Esophagus (tissue), 2 donors: ENCODE results near the gene FHOD3. TPM values are rescaled to one million over a fixed set of nuclear protein-coding genes. Genes with fewer than 3 reads are reported as not detected.

Source experiments
- H3K27ac ChIP-seq, 2 donors: one replicate each; pipeline ENCODE4 v1.5.1; 2013; ENCODE audit warnings: low read depth in 2 of 2, mild to moderate bottlenecking in 2 of 2, inconsistent platforms in 1 of 2, low read length in 1 of 2, moderate library complexity in 1 of 2
- H3K27me3 ChIP-seq, 2 donors: one replicate each; pipeline ENCODE4 v1.6.1; 2013; ENCODE audit warnings: low read length in 2 of 2, control low read depth in 1 of 2, mild to moderate bottlenecking in 1 of 2; ENCODE audit not compliant: insufficient read depth in 2 of 2, control insufficient read depth in 1 of 2
- H3K36me3 ChIP-seq, 2 donors: one replicate each; pipeline ENCODE4 v1.6.1; 2013; ENCODE audit warnings: low read length in 1 of 2; ENCODE audit not compliant: control insufficient read depth in 2 of 2, insufficient read depth in 2 of 2
- H3K4me1 ChIP-seq, 2 donors: one replicate each; pipeline ENCODE4 v1.6.1; 2013; ENCODE audit warnings: low read length in 1 of 2; ENCODE audit not compliant: control insufficient read depth in 2 of 2, insufficient read depth in 2 of 2
- H3K4me3 ChIP-seq, 2 donors: one replicate each; pipeline ENCODE4 v1.5.1; 2013; ENCODE audit warnings: low read length in 2 of 2, mild to moderate bottlenecking in 2 of 2, low read depth in 1 of 2, moderate library complexity in 1 of 2
- H3K9me3 ChIP-seq, 2 donors: one replicate each; pipeline ENCODE4 v1.6.1; 2013; ENCODE audit warnings: mild to moderate bottlenecking in 2 of 2, low read depth in 1 of 2, low read length in 1 of 2, moderate library complexity in 1 of 2; ENCODE audit not compliant: control insufficient read depth in 2 of 2, insufficient read depth in 1 of 2
- WGBS, 2 donors: extraction: QIAGEN DNeasy Blood & Tissue Kit; methylation state at CpG; one replicate each; pipeline ENCODE4 v1.1.7; 2013; 5-methylcytosine and 5-hydroxymethylcytosine counted together
- polyA plus RNA-seq, 2 donors: library from polyadenylated mRNA; stranded (reverse); fragments of 200-250 nt; gene quantifications; one replicate each; pipeline ENCODE4 v1.2.3, GENCODE V29; 2013
- donor health status: healthy with polysubstance abuse.
- donor health status: Bipolar disorder and iron deficiency.

FHOD3 gene
- polyA plus RNA-seq, 2 donors = 3.7 to 11.1 TPM

GRCh38 chr18:36454848-36455458 lies 157.4 kb downstream of the FHOD3 start:
- Histone ChIP-seq H3K4me3 (no peak overlapping the region), H3K36me3 (no peaks in the 10 kb centered on the region), H3K27me3 (no peaks in the 10 kb centered on the region), H3K9me3 (no peaks in the 10 kb centered on the region), H3K27ac (no peak overlapping the region), H3K4me1 (peaks cover 0 to 3% of the 10 kb centered on the region in 2 donors)
- 44 to 52% methylated on average over 4 of the region's 4 CpGs for WGBS, 2 donors

DNA sequence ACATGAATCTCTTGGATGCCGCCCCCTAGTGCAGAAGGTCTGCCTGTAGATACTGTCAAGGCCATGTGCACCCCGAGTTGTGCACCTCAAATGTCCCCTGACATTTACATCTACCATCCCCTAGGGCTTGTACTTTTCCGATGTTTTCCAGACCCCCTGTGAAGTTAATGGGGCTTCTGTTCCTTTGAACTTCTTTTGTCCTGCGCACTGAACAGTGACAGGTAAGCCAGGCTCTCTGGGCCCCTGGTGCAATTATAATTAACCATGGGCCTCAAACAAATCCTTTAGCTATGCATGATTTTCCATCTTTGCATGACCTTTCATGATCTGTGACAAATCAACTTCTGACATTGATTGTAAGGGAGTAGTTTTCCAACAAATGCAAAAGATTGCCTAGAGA lies 158.4 kb downstream of the FHOD3 start:
- Histone ChIP-seq H3K4me3 (no peak overlapping the region), H3K36me3 (no peaks in the 10 kb centered on the region)
- 92% methylated on average over 4 of the region's 4 CpGs for WGBS, 2 donors

GRCh38 chr18:36456622-36457021 lies 159.1 kb downstream of the FHOD3 start:
- Histone ChIP-seq H3K4me3 (no peak overlapping the region), H3K36me3 (no peaks in the 10 kb centered on the region), H3K4me1 (peaks cover 0 to 3% of the 10 kb centered on the region in 2 donors), H3K27me3 (no peaks in the 10 kb centered on the region), H3K9me3 (no peaks in the 10 kb centered on the region), H3K27ac (no peak overlapping the region)
- WGBS, 2 donors = 85 to 90% methylated on average over 1 of the region's 1 CpG

More for the DNA sequence above, 158.4 kb downstream of the FHOD3 start:
- Histone ChIP-seq H3K4me1 (peaks cover 0 to 3% of the 10 kb centered on the region in 2 donors), H3K27ac (no peak overlapping the region), H3K27me3 (no peaks in the 10 kb centered on the region), H3K9me3 (no peaks in the 10 kb centered on the region)

DNA sequence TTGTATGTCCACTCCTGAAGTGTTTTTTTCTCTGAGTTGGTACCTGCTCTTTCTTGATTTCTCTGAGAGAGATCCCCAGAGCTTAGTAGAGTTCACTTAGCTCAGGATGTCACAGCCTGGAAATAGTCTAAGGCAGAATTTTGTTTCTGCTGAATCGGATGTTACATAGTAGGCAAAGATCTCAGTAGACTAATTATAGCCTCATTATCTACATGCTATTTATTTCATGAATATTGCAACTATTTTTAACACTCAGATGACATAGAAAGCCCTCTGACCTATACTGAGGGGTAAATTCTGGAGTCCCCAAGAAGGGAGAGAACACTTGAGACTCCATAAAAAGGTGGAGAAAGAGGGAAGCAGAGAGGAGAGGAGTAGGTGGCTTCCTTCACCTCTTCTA lies 160.2 kb downstream of the FHOD3 start:
- Histone ChIP-seq H3K36me3 (no peaks in the 10 kb centered on the region), H3K27ac (no peak overlapping the region), H3K27me3 (no peaks in the 10 kb centered on the region), H3K4me1 (peaks cover 0 to 3% of the 10 kb centered on the region in 2 donors), H3K9me3 (no peaks in the 10 kb centered on the region), H3K4me3 (no peak overlapping the region)
- 78 to 90% methylated on average over 1 of the region's 1 CpG for WGBS, 2 donors

GRCh38 chr18:36458306-36458705 lies 160.8 kb downstream of the FHOD3 start:
- Histone ChIP-seq H3K4me3 (no peak overlapping the region), H3K4me1 (peaks cover 0 to 3% of the 10 kb centered on the region in 2 donors), H3K9me3 (no peaks in the 10 kb centered on the region), H3K27ac (no peak overlapping the region), H3K36me3 (no peaks in the 10 kb centered on the region), H3K27me3 (no peaks in the 10 kb centered on the region)
- 81 to 82% methylated on average over 1 of the region's 1 CpG for WGBS, 2 donors

DNA sequence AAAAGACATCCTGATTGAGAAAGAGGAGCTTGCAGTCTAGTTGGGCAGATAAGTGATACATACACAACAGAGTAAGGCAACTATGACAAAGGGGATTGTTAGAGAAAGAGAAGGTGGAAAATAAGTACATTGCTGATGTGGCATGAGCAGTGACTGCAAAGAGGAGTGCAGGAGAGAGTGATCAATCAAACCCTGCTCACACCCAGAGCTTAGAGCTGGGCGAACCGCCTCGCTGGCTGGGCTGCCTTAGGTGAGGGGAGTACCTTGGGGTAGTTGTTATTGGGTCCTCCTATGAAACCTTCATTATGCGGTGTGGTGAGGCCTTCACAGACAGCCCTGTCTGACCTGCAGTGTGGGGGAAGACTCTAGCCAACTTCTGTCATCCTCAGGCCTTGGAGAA lies 161.7 kb downstream of the FHOD3 start:
- Histone ChIP-seq H3K27me3 (no peaks in the 10 kb centered on the region), H3K9me3 (no peaks in the 10 kb centered on the region), H3K36me3 (no peaks in the 10 kb centered on the region), H3K27ac (no peak overlapping the region), H3K4me1 (peaks cover 0 to under 1% of the 10 kb centered on the region in 2 donors), H3K4me3 (no peak overlapping the region)
- WGBS, 2 donors = 87 to 92% methylated on average over 4 of the region's 4 CpGs

GRCh38 chr18:36459786-36460185 lies 162.3 kb downstream of the FHOD3 start:
- 75 to 84% methylated on average over 3 of the region's 3 CpGs for WGBS, 2 donors
- Histone ChIP-seq H3K27me3 (no peaks in the 10 kb centered on the region), H3K27ac (no peak overlapping the region)

DNA sequence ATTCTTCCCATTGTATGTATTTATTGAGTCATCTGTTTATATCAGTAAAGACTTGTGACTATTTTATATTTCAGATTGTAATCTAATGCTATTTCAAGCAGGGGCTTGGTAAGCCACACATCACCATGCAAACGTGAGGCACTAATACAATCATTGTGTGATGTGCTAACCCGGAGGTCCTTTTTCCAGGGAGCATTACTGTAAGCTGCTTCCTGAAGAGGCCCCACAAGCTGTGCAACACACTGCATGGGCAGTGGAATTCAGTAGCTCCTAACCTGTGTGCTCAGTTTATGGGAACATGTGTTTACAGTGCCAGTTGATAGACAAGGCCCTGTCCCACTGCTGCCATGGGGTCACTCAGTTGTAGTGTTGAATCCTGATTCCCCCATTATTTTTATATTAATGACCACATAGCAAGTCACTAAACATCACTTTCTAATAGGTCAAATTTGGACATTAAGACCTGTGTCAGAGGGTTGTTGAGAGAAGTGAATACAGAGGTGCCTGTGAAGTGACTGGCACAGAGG lies 162.9 kb downstream of the FHOD3 start:
- H3K4me3 ChIP-seq = no peak overlapping the region
- 64 to 73% methylated on average over 2 of the region's 2 CpGs for WGBS, 2 donors
- H3K27me3 ChIP-seq = no peaks in the 10 kb centered on the region
- no peaks in the 10 kb centered on the region for H3K9me3 ChIP-seq
- H3K27ac ChIP-seq = no peak overlapping the region
- no peaks in the 10 kb centered on the region for H3K36me3 ChIP-seq
- H3K4me1 ChIP-seq = no peaks in the 10 kb centered on the region

More at GRCh38 chr18:36459786-36460185, 162.3 kb downstream of the FHOD3 start:
- Histone ChIP-seq H3K9me3 (no peaks in the 10 kb centered on the region), H3K4me3 (no peak overlapping the region), H3K36me3 (no peaks in the 10 kb centered on the region), H3K4me1 (no peaks in the 10 kb centered on the region)

GRCh38 chr18:36460854-36461253 lies 163.3 kb downstream of the FHOD3 start:
- Histone ChIP-seq H3K4me1 (no peaks in the 10 kb centered on the region), H3K36me3 (no peaks in the 10 kb centered on the region), H3K27ac (no peak overlapping the region), H3K4me3 (no peak overlapping the region), H3K9me3 (no peaks in the 10 kb centered on the region), H3K27me3 (no peaks in the 10 kb centered on the region)
- WGBS, 2 donors = 85 to 86% methylated on average over 3 of the region's 3 CpGs

GRCh38 chr18:36461551-36461987 lies 164.1 kb downstream of the FHOD3 start:
- Histone ChIP-seq H3K27ac (no peak overlapping the region), H3K36me3 (no peaks in the 10 kb centered on the region), H3K9me3 (no peaks in the 10 kb centered on the region), H3K27me3 (no peaks in the 10 kb centered on the region), H3K4me1 (no peaks in the 10 kb centered on the region), H3K4me3 (no peak overlapping the region)
- 77 to 83% methylated on average over 1 of the region's 1 CpG for WGBS, 2 donors
